Kidney epithelial cell (primary cell): Measurements from ENCODE around the gene PCID2. TPM values are rescaled to one million over a fixed set of nuclear protein-coding genes. Genes with fewer than 3 reads are reported as not detected.

Source experiments
- DNase-seq: peaks from one replicate; pipeline ENCODE4 v3.0.0-alpha.2; 2010; ENCODE audit warnings: low read depth
- H3K27me3 ChIP-seq: 2 replicates; pipeline ENCODE4 v1.6.0; 2011; ENCODE audit warnings: low read length; ENCODE audit not compliant: control insufficient read depth, insufficient read depth
- H3K36me3 ChIP-seq: 2 replicates; pipeline ENCODE4 v1.5.1; 2011; ENCODE audit warnings: low read length; ENCODE audit not compliant: control insufficient read depth, insufficient read depth
- H3K4me3 ChIP-seq: 2 replicates; pipeline ENCODE4 v1.5.1; 2011; ENCODE audit warnings: low read depth, mild to moderate bottlenecking, control low read depth, low read length
- CTCF ChIP-seq: IDR thresholded peaks from 2 replicates; pipeline ENCODE4 v1.5.1; 2011; ENCODE audit warnings: mild to moderate bottlenecking, moderate library complexity, low read length, control low read depth, inconsistent platforms; ENCODE audit not compliant: insufficient read depth, poor library complexity, severe bottlenecking
- total RNA-seq: library from RNA; depleted of rRNA; stranded (reverse); fragments of >200 nt; gene quantifications from 2 replicates; pipeline ENCODE4 v1.2.3, GENCODE V29; 2015

Gene PCID2
- total RNA-seq, 1 donor from 2014 or later: 36.9 TPM

- Histone ChIP-seq H3K36me3 (no peaks in the 10 kb centered on the region), H3K27me3 (peaks cover 24% of the 10 kb centered on the region), H3K4me3 (no peak overlapping the region)
- no peak for TF ChIP-seq CTCF
- no peak for DNase-seq
Observed at GRCh38 chr13:113155201-113155600, 53.3 kb downstream of the PCID2 start.

GRCh38 chr13:113153810-113154748 lies 54.4 kb downstream of the PCID2 start:
- DNase-seq: no peak

GRCh38 chr13:113152984-113153809 lies 55.3 kb downstream of the PCID2 start:
- TF ChIP-seq CTCF: no peak

More at GRCh38 chr13:113153810-113154748, 54.4 kb downstream of the PCID2 start:
- Histone ChIP-seq H3K36me3 (no peaks in the 10 kb centered on the region), H3K27me3 (peaks cover 23% of the 10 kb centered on the region), H3K4me3 (peak overlapping the region; percentile 22)
- TF ChIP-seq CTCF: no peak

GRCh38 chr13:113152691-113152983 lies 55.8 kb downstream of the PCID2 start:
- DNase-seq: no peak
- no peak for TF ChIP-seq CTCF
- no peaks in the 10 kb centered on the region for H3K36me3 ChIP-seq
- H3K4me3 ChIP-seq: no peak overlapping the region
- H3K27me3 ChIP-seq: peaks cover 22% of the 10 kb centered on the region

More at GRCh38 chr13:113152984-113153809, 55.3 kb downstream of the PCID2 start:
- no peak for DNase-seq
- no peaks in the 10 kb centered on the region for H3K36me3 ChIP-seq
- peak overlapping the region; percentile 22 for H3K4me3 ChIP-seq
- peaks cover 22% of the 10 kb centered on the region for H3K27me3 ChIP-seq

- H3K4me3 ChIP-seq: no peak overlapping the region
- no peak for DNase-seq
- no peak for TF ChIP-seq CTCF
Observed at GRCh38 chr13:113151745-113152690, 56.5 kb downstream of the PCID2 start.

More at GRCh38 chr13:113151745-113152690, 56.5 kb downstream of the PCID2 start:
- no peaks in the 10 kb centered on the region for H3K36me3 ChIP-seq
- H3K27me3 ChIP-seq: peaks cover 21% of the 10 kb centered on the region
